Measurements from ENCODE around the gene PCCA.

Gene PCCA

GRCh38 chr13:100436099-100436498 is 347.2 kb downstream of the PCCA start:
- no peak for DNase-seq

- no peak for DNase-seq
Measured at GRCh38 chr13:100438059-100438788, 349.3 kb downstream of the PCCA start.

- DNase-seq: no peak
Measured at GRCh38 chr13:100439247-100439970, 350.5 kb downstream of the PCCA start.

GRCh38 chr13:100440751-100441425 is 352.0 kb downstream of the PCCA start:
- no peak for DNase-seq

GRCh38 chr13:100442095-100442832 is 353.4 kb downstream of the PCCA start:
- DNase-seq: no peak

GRCh38 chr13:100443278-100443997 is 354.5 kb downstream of the PCCA start:
- no peak for DNase-seq

GRCh38 chr13:100443998-100444328 is 355.1 kb downstream of the PCCA start:
- no peak for DNase-seq

- DNase-seq: no peak
Measured at GRCh38 chr13:100447831-100448230, 358.9 kb downstream of the PCCA start.

GRCh38 chr13:100451923-100452322 is 363.0 kb downstream of the PCCA start:
- no peak for DNase-seq

- DNase-seq: no peak
Measured at GRCh38 chr13:100454876-100455275, 366.0 kb downstream of the PCCA start.

GRCh38 chr13:100458673-100459072 is 369.8 kb downstream of the PCCA start:
- no peak for DNase-seq

GRCh38 chr13:100459747-100460146 is 370.9 kb downstream of the PCCA start:
- no peak for DNase-seq

- no peak for DNase-seq
Measured at GRCh38 chr13:100460266-100460665, 371.4 kb downstream of the PCCA start.

- DNase-seq: no peak
Measured at GRCh38 chr13:100460791-100461190, 371.9 kb downstream of the PCCA start.

- no peak for DNase-seq
Measured at GRCh38 chr13:100461309-100462030, 372.6 kb downstream of the PCCA start.

GRCh38 chr13:100464006-100464405 is 375.1 kb downstream of the PCCA start:
- DNase-seq: no peak

GRCh38 chr13:100465558-100465957 is 376.7 kb downstream of the PCCA start:
- no peak for DNase-seq

- no peak for DNase-seq
Measured at GRCh38 chr13:100470866-100471505, 382.1 kb downstream of the PCCA start.

- no peak for DNase-seq
Measured at GRCh38 chr13:100473087-100473486, 384.2 kb downstream of the PCCA start.

- no peak for DNase-seq
Measured at GRCh38 chr13:100473501-100474044, 384.7 kb downstream of the PCCA start.

- no peak for DNase-seq
Measured at GRCh38 chr13:100476963-100477362, 388.1 kb downstream of the PCCA start.
